HG03175 (cell line): ENCODE measurements around the gene PC.
"Not testable (repeated sequence)": the region's sequence is repeated elsewhere in the genome, so short reads cannot be mapped to it uniquely, and the experiment has no call there.

Experiments used
- ATAC-seq: cut with Tn5 transposase; IDR thresholded peaks from one replicate; pipeline ENCODE4 v1.9.1; 2021; ENCODE audit warnings: mild to moderate bottlenecking, moderate library complexity; ENCODE audit not compliant: unreplicated experiment

Gene PC, protein sequence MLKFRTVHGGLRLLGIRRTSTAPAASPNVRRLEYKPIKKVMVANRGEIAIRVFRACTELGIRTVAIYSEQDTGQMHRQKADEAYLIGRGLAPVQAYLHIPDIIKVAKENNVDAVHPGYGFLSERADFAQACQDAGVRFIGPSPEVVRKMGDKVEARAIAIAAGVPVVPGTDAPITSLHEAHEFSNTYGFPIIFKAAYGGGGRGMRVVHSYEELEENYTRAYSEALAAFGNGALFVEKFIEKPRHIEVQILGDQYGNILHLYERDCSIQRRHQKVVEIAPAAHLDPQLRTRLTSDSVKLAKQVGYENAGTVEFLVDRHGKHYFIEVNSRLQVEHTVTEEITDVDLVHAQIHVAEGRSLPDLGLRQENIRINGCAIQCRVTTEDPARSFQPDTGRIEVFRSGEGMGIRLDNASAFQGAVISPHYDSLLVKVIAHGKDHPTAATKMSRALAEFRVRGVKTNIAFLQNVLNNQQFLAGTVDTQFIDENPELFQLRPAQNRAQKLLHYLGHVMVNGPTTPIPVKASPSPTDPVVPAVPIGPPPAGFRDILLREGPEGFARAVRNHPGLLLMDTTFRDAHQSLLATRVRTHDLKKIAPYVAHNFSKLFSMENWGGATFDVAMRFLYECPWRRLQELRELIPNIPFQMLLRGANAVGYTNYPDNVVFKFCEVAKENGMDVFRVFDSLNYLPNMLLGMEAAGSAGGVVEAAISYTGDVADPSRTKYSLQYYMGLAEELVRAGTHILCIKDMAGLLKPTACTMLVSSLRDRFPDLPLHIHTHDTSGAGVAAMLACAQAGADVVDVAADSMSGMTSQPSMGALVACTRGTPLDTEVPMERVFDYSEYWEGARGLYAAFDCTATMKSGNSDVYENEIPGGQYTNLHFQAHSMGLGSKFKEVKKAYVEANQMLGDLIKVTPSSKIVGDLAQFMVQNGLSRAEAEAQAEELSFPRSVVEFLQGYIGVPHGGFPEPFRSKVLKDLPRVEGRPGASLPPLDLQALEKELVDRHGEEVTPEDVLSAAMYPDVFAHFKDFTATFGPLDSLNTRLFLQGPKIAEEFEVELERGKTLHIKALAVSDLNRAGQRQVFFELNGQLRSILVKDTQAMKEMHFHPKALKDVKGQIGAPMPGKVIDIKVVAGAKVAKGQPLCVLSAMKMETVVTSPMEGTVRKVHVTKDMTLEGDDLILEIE

DNA sequence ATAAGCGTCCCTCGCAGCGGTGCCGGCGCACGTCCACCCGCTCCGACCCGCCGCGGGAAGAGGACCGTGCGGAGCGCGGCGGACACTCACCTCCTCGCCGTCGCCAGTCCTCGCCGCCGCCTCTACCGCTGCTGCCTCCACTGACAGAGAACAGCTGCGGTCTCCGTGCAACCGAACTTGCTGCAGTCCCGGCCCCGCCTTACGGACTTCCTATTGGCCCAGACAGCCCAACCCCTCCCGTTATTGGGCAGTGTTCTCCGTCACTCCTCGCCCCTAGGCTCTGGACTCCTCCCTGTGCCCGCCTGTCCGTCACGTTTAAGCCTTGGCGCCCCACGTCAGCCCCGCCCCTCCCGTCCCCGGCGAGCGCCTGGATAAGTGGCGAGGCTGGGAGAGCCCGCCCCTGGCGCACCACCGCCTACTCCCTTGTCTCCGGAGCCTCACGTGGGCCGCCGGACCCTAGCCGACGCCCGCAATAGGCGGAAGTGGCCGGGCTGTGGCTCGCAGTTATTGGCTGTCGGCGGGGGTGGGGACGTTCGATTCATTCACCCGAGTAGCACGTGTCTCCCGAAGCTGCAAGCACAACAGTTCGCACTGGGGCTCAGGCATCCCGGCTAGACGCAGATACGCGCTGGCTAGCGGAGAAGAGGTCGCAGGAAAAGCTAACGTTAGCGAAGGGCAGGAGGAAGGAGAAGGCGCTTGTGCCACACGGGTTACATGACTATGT, at the start of gene PC:
TSS of gene PC (minus strand) at position 152 of the 724 bp plus-strand sequence. CDS start 86,224 bp downstream, outside the sequence.
- ATAC-seq = peak; percentile 97

DNA sequence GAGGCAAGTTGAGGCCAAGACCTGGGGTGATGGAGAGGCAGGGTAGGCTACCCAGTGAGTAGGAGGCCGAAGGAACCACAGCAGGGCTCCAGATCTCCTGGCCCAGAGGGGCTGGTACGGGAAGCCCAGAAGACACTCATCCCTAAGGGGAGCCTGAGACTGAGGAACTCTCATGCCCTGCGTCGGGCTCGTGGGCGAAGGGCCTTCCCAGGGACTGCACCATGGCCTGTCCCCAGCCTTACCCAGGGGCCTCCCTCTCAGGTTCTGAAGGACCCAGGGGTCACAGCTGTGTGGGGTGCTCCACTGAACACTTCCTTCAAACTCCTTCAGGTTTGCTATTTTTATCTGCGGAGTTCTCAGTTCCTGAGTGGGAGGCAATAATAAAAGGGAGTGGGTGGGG, 48.9 kb upstream of the PC start:
- no peak for ATAC-seq

DNA sequence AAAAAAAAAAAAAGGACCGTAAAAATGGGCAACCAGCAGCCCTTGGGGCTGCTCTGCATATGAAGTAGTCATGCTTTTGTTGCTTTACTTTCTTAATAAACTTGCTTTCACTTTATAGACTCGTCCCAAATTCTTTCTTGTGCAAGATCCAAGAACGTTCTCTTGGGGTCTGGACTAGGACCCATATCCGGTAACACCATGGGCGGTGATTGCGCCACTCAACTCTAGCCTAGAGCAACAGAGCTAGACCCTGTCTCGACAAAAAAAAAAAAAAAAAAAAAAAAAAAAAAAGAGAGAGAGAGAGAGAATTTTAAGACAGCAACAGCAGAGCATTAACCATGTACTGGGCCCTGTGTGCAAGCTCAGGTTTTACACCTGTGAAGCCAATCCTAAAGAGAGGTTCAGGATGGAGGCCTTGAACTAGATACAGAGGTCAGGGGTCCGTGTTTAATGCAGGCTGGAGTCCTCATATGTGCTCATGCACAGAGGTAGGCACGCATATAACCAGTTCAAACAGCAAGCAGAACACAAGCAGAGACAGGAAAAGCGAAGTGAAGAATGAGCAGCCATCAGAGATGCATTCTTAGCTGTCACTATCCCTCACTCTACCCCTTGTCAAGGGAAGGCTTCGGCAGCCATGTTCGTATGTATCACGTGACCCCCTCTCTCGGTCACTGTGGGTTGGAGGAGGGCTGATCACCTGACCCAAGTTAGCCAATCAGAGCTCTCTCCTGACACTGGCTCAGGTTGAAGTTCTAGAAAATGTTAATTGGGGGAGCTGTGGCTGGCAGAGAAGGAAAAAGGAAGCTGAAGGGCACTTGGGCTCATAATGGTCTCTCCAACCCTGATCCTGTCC, 48.1 kb upstream of the PC start:
- ATAC-seq = no peak

DNA sequence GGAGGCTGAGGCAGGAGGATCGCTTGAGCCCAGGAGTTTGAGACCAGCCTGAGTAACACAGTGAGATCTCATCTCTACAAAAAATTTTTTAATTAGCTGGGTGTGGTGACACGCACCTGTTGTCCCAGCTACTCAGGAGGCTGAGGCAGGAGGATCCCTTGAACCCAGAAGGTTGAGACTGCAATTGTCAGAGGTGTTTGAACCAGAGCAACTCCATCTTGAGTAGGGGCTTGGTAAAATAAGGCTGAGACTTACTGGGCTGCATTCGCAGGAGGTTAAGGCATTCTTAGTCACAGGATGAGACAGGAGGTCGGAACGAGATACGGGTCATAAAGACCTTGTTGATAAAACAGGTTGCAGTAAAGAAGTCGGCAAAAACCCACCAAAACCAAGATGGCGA, 47.0 kb upstream of the PC start:
- not testable (repeated sequence) for ATAC-seq

DNA sequence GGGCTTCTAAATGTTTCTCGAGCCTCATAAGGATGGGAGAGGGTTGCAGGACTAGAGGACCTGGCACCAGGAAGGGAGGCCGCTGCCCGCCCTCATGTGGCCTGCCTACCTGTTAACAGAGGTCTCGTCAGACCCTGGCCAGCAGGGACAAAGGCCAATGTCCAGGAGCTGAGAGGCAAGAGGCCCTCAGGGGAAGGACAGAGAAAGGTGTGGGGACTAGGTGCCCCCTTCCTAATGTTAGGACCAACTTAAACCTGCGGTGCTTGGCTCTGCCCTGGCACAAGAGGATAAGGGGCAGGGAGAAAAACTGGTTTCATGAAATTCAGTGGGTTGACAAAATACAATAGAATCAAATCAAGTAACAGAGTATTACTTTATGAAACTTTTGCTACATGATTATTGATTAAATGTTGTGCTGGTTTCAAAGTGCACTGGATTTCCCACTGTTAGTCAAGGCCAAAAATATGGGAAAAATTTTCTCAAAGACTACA, 44.8 kb upstream of the PC start:
- ATAC-seq = no peak

DNA sequence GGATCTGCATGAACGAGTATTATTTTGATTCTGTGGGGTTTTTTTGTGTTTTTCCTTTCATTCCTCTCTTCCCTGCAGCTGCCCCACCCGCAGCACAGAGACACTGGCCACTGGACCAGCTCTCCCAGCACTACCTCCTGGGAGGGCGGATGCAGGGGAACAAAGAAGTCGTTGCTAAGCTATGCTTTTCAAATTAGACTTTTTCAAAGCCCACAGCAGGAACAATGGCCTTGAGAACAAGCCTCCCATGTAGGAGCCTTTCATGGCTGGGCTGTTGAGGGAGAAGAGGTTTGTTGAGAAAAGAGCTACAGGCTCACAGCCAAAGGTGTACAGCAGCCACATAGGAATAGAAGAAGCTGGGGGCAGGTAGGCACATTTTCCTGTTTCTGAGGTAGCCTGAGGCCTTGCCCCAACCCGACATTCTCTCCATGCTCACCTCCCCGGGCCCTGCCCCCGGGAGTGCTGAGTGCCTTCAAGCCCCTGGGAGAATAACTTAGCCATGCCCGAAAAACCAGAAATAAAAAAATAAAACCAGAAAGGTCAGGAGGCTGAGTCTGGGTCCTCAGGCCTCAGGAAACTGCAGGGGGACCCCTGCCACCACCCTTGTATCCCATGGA, 44.2 kb upstream of the PC start:
- ATAC-seq = no peak

DNA sequence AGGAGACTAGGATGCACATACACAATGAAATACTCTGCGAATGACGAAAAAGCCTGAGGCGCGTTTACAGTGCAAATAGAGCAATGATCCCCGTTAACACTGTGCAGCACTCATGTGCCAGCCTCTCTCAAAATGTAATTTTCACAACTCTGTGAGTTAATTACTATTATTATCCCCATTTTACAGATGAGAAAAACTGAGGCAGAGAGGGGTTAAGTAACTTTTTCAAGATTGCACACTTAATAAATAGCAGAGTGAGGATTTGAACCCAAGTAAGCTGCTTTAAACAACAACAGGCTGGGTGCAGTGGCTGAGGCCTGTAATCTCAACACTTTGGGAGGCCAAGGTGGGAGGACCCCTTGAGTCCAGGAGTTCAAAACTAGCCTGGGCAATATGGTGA, 43.1 kb upstream of the PC start:
- ATAC-seq = no peak

DNA sequence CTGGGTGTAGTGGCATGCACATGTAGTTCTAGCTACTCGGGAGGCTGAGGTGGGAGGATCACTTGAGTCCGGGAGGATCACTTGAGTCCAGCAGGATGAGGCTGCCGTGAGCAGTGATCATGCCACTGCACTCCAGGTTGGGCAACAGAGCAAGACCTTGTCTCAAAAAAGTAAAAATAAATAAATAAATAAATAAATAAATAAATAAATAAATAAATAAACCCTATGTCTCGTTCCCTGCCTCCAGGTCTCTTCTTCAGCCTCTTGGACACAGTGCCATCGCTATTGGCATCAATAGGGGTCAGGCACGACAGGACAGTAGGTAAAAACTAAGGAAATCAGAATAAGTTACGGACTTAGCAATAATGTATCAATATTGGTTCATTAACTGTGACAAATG, 41.4 kb upstream of the PC start:
- no peak for ATAC-seq

DNA sequence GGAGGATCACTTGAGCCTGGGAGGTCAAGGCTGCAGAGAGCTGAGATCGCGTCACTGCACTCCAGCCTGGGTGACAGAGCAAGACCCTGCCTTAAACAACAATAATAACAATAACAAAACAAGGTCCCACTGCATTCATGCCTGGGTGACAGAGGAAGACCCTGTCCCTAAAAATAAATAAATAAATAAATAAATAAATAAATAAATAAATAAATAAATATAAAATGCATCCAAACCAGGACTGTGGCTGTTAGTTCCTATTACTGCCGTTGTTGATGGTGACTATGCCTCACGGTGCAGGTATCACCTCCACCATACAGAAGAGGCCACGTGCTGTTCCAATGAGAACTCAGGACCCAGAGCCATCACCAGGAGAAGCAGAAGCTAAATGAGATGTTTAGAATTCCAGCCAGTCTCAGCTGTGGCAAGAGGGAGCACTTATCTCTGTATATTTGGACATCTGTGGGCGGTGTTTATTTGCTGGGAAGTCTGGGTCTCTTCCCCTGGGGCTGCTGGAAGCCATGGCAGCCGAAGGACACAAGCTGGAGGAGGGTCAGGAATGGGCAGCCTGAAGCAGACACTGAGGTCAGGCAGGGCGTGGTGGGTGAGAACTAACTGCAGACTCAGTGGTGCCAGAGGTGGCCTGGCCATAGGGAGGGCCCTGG, 38.6 kb upstream of the PC start:
- no peak for ATAC-seq

DNA sequence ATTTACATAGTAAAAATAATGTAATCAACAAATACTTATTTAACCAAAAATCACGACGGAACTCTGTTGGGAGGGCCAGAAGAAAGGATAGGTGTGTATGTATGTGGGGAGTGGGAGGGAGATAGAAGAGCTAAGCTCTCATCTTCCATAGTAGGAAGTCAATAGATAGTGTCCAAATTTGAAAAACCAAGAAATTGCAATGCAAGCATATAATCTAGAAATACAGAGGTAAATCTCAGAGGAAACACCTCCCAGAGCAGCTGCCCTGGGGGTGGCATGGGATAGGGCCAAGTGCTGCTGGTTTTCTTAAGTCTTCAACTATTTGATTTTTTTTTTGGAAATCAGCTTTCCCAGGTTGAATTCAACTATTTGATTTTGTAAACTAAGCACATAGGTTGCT, 33.9 kb upstream of the PC start:
- no peak for ATAC-seq

DNA sequence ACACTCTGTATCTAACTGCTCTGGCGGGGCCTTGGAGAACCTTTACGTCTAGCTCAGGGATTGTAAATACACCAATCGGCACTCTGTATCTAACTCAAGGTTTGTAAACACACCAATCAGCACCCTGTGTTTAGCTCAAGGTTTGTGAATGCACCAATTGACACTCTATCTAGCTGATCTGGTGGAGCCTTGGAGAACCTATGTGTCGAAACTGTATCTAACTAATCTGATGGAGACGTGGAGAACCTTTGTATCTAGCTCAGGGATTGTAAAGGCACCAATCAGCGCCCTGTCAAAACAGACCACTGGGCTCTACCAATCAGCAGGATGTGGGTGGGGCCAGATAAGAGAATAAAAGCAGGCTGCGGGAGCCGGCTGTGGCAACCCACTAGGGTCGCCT, 31.2 kb upstream of the PC start:
- ATAC-seq = not testable (repeated sequence)

DNA sequence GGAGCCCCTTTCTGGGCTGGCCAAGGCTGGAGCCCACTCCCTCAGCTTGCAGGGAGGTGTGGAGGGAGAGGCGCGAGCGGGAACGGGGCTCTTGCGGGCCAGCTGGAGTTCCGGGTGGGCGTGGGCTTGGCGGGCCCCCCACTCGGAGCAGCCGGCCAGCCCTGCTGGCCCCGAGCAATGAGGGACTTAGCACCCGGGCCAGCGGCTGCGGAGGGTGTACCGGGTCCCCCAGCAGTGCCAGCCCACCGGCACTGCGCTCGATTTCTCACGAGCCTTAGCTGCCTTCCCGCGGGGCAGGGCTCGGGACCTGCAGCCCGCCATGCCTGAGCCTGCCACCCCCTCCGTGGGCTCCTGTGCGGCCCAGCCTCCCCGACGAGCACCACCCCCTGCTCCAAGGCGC, 30.6 kb upstream of the PC start:
- ATAC-seq = not testable (repeated sequence)

DNA sequence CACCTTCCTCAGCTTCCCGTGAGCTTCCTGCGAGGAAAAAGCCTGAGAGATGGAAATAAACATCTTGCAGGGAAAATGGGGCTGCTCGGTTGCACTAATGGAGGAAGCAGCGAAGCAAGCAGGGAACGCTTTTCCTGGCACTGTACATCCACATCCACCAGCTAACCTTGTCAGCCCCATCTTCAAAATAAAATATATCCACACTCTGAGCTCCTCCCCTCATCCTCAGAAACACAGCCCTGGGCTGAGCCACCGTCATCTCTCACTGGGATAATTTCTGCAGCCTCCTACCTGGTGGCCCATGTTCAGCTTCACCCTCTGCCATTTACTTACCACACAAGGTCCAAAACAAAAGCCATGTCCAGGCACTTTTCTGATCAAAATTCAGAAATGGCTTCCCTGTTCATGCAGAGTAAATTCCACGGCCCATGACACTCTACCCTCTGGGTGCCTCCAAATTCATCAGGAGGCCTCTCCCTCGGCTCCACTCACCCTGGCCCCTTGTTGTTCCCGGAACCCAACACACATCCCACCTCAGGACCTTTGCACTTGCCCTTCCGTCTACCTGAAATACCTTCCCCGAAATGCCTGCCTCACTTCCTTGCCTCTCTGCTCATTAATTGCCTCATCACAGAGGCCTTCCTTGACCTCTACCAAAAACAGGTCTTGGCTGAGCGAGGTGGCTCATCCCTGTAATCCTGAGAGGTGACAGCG, 29.9 kb upstream of the PC start:
- no peak for ATAC-seq

DNA sequence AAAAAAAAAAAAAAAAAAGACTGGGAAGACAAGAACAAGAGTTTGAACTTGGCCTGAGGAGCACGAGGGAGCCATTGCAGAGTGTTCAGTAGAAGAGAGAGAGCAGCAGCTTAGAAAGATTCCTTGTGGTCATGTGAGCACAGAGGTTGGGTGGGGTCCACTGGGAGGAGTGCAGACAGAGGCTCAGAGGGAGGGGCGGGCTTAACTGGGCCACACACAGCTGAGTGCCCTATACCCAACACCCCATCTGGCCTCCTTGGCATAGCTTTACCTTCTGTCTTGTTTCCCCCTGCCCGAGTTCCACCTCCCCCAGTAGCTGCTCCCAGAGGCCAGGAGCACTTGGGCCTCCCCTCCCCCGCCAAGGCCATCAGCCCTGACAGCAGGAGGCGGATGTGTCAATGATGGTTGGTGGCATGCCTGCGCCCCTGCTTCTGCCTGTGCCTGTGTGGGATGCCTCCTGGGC, 29.0 kb upstream of the PC start:
- no peak for ATAC-seq

DNA sequence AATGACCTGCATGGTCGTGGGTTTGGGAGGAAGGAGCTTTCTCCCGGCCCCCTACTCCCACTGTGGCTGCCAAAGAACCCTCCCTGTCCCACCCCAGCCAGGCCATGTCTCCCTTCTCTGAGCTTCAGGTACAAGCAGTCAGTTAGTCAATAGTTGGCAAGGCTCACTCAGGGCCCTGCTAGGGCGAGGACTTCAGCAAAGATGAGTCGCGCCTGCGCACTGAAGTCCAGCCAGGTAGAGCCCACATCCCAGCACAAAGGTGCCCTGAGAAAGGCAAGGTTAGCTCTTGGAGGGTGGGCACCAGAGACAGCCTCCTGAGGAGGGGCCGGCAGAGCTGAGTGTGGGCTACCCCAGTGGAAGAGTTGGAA, 28.0 kb upstream of the PC start:
- no peak for ATAC-seq

DNA sequence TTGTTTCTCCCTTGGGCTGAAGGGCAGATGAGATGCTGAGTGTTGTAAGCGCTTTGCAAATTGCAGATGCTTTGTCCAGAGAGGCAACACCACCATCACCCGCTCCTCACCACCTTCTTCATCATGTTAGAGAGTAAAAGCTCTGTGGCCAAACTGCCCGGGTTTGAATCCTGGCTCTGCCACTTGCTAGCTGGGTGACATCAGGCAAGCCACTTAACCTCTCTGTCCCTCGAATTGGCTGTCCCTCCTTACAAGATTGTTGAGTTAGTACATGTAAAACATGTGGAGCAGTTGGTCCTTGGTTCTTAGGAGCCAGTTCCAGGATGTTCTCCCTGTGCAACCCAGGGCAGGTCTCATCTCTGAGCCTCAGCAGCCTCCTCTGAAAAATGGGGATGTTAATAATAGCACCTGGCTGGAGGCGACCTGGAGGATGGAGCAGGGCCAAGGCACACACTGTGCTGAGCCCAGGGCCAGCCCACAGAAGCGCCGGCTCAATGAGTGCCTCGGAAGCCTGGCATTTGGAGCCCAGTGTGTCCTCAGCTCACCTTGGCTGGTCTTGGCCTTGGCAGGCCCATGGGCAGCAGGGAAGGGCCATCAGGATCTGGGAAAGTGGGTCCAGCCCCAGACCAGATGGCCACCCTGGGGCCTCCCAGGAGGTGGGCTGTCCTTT, 27.5 kb upstream of the PC start:
- ATAC-seq = no peak

DNA sequence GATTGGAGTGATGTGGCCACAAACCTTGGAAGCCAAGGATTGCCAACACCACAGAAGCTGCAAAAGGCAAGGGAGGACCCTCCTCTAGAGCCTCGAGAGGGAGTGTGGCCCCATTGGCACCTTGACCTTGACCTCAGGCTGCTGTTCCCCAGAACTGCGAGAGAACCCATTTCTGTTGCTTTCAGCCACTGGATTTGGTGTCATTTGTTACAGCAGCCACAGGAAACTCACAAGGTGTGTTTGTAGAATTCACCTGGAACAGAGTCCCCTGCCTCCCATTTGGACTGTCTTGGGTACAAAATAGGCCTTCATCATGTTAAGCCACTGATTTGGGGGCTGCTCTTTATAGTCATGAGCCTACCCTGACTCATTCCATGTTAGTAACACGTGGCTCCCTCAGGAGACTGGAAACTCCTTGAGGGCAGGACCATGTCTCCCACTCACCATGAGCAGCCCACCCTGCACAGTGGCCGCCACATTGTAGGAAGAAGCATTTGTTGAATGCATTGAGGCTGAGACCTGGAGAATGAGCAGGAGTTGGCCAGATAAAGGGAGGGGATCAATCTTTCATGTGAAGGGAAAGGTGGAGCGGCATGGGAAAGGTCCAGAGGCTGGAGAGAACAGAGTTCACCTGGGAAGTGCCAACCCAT, 25.2 kb upstream of the PC start:
- ATAC-seq = no peak
